ENCODE results near the gene ICE1.

Gene ICE1

GRCh38 chr5:5481206-5481605 lies 58.7 kb downstream of the ICE1 start:
- no peak overlapping the region for H3K4me3 ChIP-seq (replicated peaks; ENCODE audit: insufficient read depth, low read length)
- no peak for DNase-seq (ENCODE audit: low read depth in 1 of 2, low spot score in 1 of 2)
- no peaks in the 10 kb centered on the region for H3K27me3 ChIP-seq (ENCODE audit: insufficient read depth, poor library complexity, severe bottlenecking)
- H3K27ac ChIP-seq (replicated peaks), result no peak overlapping the region
- TF ChIP-seq GABPA (IDR thresholded peaks at IDR 0.05; ENCODE audit: low read depth) (no peak), SPI1 (IDR thresholded peaks at IDR 0.05; ENCODE audit: borderline replicate concordance, low read depth) (no peak), CTCF (IDR thresholded peaks at IDR 0.05; ENCODE audit: insufficient read depth, low read length) (no peak), POLR2AphosphoS5 (IDR thresholded peaks at IDR 0.05; ENCODE audit: low read depth) (no peak)
- TF ChIP-seq, protein P1, sequence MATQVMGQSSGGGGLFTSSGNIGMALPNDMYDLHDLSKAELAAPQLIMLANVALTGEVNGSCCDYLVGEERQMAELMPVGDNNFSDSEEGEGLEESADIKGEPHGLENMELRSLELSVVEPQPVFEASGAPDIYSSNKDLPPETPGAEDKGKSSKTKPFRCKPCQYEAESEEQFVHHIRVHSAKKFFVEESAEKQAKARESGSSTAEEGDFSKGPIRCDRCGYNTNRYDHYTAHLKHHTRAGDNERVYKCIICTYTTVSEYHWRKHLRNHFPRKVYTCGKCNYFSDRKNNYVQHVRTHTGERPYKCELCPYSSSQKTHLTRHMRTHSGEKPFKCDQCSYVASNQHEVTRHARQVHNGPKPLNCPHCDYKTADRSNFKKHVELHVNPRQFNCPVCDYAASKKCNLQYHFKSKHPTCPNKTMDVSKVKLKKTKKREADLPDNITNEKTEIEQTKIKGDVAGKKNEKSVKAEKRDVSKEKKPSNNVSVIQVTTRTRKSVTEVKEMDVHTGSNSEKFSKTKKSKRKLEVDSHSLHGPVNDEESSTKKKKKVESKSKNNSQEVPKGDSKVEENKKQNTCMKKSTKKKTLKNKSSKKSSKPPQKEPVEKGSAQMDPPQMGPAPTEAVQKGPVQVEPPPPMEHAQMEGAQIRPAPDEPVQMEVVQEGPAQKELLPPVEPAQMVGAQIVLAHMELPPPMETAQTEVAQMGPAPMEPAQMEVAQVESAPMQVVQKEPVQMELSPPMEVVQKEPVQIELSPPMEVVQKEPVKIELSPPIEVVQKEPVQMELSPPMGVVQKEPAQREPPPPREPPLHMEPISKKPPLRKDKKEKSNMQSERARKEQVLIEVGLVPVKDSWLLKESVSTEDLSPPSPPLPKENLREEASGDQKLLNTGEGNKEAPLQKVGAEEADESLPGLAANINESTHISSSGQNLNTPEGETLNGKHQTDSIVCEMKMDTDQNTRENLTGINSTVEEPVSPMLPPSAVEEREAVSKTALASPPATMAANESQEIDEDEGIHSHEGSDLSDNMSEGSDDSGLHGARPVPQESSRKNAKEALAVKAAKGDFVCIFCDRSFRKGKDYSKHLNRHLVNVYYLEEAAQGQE (IDR thresholded peaks at IDR 0.05; ENCODE audit: insufficient replicate concordance, low read depth), result no peak

DNA sequence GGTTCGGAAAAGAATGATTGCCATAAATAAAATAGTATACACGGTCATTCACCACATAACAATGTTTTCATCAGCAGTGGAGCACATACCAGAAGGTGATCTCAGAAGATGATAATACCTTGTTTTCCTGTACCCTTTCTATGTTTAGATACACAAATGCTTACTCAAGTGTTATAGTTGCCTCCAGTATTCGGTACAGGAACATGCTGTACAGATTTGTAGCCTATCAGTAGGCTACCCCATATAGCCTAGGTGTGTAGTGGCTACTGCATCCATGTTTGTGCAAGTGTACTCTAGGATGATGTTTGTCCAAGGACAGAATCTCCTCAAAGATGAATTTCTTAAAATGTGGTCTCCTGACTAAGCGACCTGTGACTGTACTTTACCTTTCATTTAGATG lies 59.2 kb downstream of the ICE1 start:
- TF ChIP-seq, protein P1 (IDR thresholded peaks at IDR 0.05; ENCODE audit: insufficient replicate concordance, low read depth), result no peak
- TF ChIP-seq GABPA (IDR thresholded peaks at IDR 0.05; ENCODE audit: low read depth), result no peak
- TF ChIP-seq CTCF (IDR thresholded peaks at IDR 0.05; ENCODE audit: insufficient read depth, low read length), result no peak
- no peak for TF ChIP-seq SPI1 (IDR thresholded peaks at IDR 0.05; ENCODE audit: borderline replicate concordance, low read depth)
- TF ChIP-seq POLR2AphosphoS5 (IDR thresholded peaks at IDR 0.05; ENCODE audit: low read depth), result no peak
- no peak for DNase-seq (ENCODE audit: low read depth in 1 of 2, low spot score in 1 of 2)
- Histone ChIP-seq H3K27me3 (ENCODE audit: insufficient read depth, poor library complexity, severe bottlenecking) (no peaks in the 10 kb centered on the region), H3K27ac (replicated peaks) (no peak overlapping the region), H3K4me3 (replicated peaks; ENCODE audit: insufficient read depth, low read length) (no peak overlapping the region)

- TF ChIP-seq SPI1 (IDR thresholded peaks at IDR 0.05; ENCODE audit: borderline replicate concordance, low read depth) (no peak), CTCF (IDR thresholded peaks at IDR 0.05; ENCODE audit: insufficient read depth, low read length) (no peak), POLR2AphosphoS5 (IDR thresholded peaks at IDR 0.05; ENCODE audit: low read depth) (no peak), GABPA (IDR thresholded peaks at IDR 0.05; ENCODE audit: low read depth) (no peak)
- TF ChIP-seq, protein P1 (IDR thresholded peaks at IDR 0.05; ENCODE audit: insufficient replicate concordance, low read depth), result no peak
- no peak overlapping the region for H3K27ac ChIP-seq (replicated peaks)
- no peak for DNase-seq (ENCODE audit: low read depth in 1 of 2, low spot score in 1 of 2)
- no peak overlapping the region for H3K4me3 ChIP-seq (replicated peaks; ENCODE audit: insufficient read depth, low read length)
- no peaks in the 10 kb centered on the region for H3K27me3 ChIP-seq (ENCODE audit: insufficient read depth, poor library complexity, severe bottlenecking)
These were observed 60.9 kb downstream of the ICE1 start for GRCh38 chr5:5483350-5483749.

Data from HL-60 (cell line).